Thoracic aorta (tissue), 2 donors: ENCODE results near the gene SS18L1. TPM values are rescaled to one million over a fixed set of nuclear protein-coding genes. Genes with fewer than 3 reads are reported as not detected.
"Not testable (repeated sequence)": the region's sequence is repeated elsewhere in the genome, so short reads cannot be mapped to it uniquely, and the experiment has no call there.

ENCODE experiments used
- ATAC-seq: fragments of 150-250 bp; one replicate; pipeline ENCODE4 v1.8.0; 2017; ENCODE audit warnings: low read depth; ENCODE audit not compliant: insufficient number of reproducible peaks, low FRiP score
- DNase-seq: peaks from one replicate; pipeline ENCODE4 v3.0.0-alpha.2; 2020; ENCODE audit warnings: low spot score
- H3K27ac ChIP-seq, 2 donors: fragments of 200-600 bp; sonication (generic); 1 replicate in 1 of 2; 2 replicates in 1 of 2; pipeline ENCODE4 v1.5.1; 2016; ENCODE audit warnings: mild to moderate bottlenecking in 2 of 2, moderate library complexity in 2 of 2
- H3K27me3 ChIP-seq: fragments of 200-600 bp; sonication (generic); replicated peaks from 2 replicates; pipeline ENCODE4 v1.6.0; 2016; ENCODE audit warnings: mild to moderate bottlenecking; ENCODE audit not compliant: insufficient read depth
- H3K36me3 ChIP-seq: fragments of 200-600 bp; sonication (generic); one replicate; pipeline ENCODE4 v1.5.1; 2016
- H3K4me1 ChIP-seq, 2 donors: fragments of 200-600 bp; sonication (generic); 1 replicate in 1 of 2; 2 replicates in 1 of 2; pipeline versions ENCODE4 v1.5.1 to v1.6.0; 2016; ENCODE audit warnings: low read depth in 2 of 2, mild to moderate bottlenecking in 1 of 2; ENCODE audit not compliant: control insufficient read depth in 1 of 2
- H3K4me3 ChIP-seq: fragments of 200-600 bp; sonication (generic); 2 replicates; pipeline ENCODE4 v1.5.1; 2016; ENCODE audit warnings: mild to moderate bottlenecking
- H3K9me3 ChIP-seq: fragments of 200-600 bp; sonication (generic); 2 replicates; pipeline ENCODE4 v1.5.1; 2016
- CTCF ChIP-seq: fragments of 200-600 bp; sonication (generic); IDR thresholded peaks from one replicate; pipeline ENCODE4 v1.5.1; 2019; ENCODE audit warnings: antibody characterized with exemption
- total RNA-seq, 2 donors: library from RNA; depleted of rRNA; stranded (reverse); fragments of >200 nt; gene quantifications; one replicate each; pipeline versions ENCODE4 v1.1.0 to v1.2.3, GENCODE V29; 2016

SS18L1 gene
- total RNA-seq, 2 donors from 2014 or later = 10.7 to 21.7 TPM

GRCh38 chr20:62112368-62112767, 31.2 kb upstream of the SS18L1 start:
- ATAC-seq = no peak
- no peaks in the 10 kb centered on the region for H3K36me3 ChIP-seq
- no peak overlapping the region for H3K4me3 ChIP-seq
- TF ChIP-seq CTCF = no peak
- no peak for DNase-seq
- no peaks in the 10 kb centered on the region for H3K27me3 ChIP-seq
- H3K27ac ChIP-seq = no peak overlapping the region
- H3K9me3 ChIP-seq = peaks cover 48% of the 10 kb centered on the region
- H3K4me1 ChIP-seq = no peaks in the 10 kb centered on the region

GRCh38 chr20:62114894-62115293, 28.7 kb upstream of the SS18L1 start:
- H3K27me3 ChIP-seq = no peaks in the 10 kb centered on the region
- no peak for TF ChIP-seq CTCF
- H3K4me1 ChIP-seq = peaks cover 3 to 9% of the 10 kb centered on the region in 2 donors
- no peak overlapping the region for H3K4me3 ChIP-seq
- ATAC-seq (no peak), DNase-seq (no peak)
- no peak overlapping the region for H3K27ac ChIP-seq
- H3K9me3 ChIP-seq = peaks cover 24% of the 10 kb centered on the region
- H3K36me3 ChIP-seq = no peaks in the 10 kb centered on the region

- ATAC-seq, H3K4me3 ChIP-seq, DNase-seq, H3K36me3 ChIP-seq, H3K27ac ChIP-seq, H3K27me3 ChIP-seq: not testable (repeated sequence)
- H3K4me1 ChIP-seq = peaks cover 9 to 19% of the 10 kb centered on the region in 2 donors
- H3K9me3 ChIP-seq = peaks cover 20% of the 10 kb centered on the region
Measured at GRCh38 chr20:62115800-62116407, 27.7 kb upstream of the SS18L1 start.

- H3K4me1 ChIP-seq = peaks cover 11 to 23% of the 10 kb centered on the region in 2 donors
- no peak overlapping the region for H3K4me3 ChIP-seq
- H3K27me3 ChIP-seq = no peaks in the 10 kb centered on the region
- ATAC-seq = no peak
- no peaks in the 10 kb centered on the region for H3K36me3 ChIP-seq
- peaks cover 16% of the 10 kb centered on the region for H3K9me3 ChIP-seq
- DNase-seq = no peak
- no peak for TF ChIP-seq CTCF
- no peak overlapping the region for H3K27ac ChIP-seq
Measured at GRCh38 chr20:62116558-62117361, 26.8 kb upstream of the SS18L1 start.

- Histone ChIP-seq H3K27me3 (no peaks in the 10 kb centered on the region), H3K9me3 (peaks cover 12% of the 10 kb centered on the region), H3K36me3 (no peaks in the 10 kb centered on the region), H3K27ac (no peak overlapping the region), H3K4me3 (no peak overlapping the region), H3K4me1 (peaks cover 11 to 23% of the 10 kb centered on the region in 2 donors)
- no peak for DNase-seq
- TF ChIP-seq CTCF = no peak
- ATAC-seq = no peak
Measured at GRCh38 chr20:62117362-62117646, 26.3 kb upstream of the SS18L1 start.
